H1 (cell line): ENCODE data around the gene IL17D. TPM values are rescaled to one million over a fixed set of nuclear protein-coding genes. Genes with fewer than 3 reads are reported as not detected.

Source experiments
- CTCF ChIA-PET: fragments of 300-600 bp; sonication (Branson Sonifier 250); formaldehyde crosslinking; loops from one replicate; lab custom pipeline; 2021; ENCODE audit not compliant: partially characterized antibody; lab: Charles Lee
- POLR2A ChIA-PET: fragments of 300-600 bp; sonication (Branson Sonifier 250); formaldehyde crosslinking; loops from one replicate; lab custom pipeline; 2021; ENCODE audit warnings: inconsistent platforms; ENCODE audit not compliant: partially characterized antibody; lab: Charles Lee
- DNase-seq, 2 experiments: peaks; one replicate each; pipeline versions ENCODE4 v3.0.0 to v3.0.0-alpha.2; 2010 to 2022; ENCODE audit warnings: low spot score in 2 of 2, low read depth in 1 of 2, mixed read lengths in 1 of 2
- FAIRE-seq: peaks from 2 replicates; lab custom pipeline; 2011; peaks lifted over from hg19 to GRCh38; lab: Jason Lieb, UNC
- H2AFZ ChIP-seq: 2 replicates; pipeline ENCODE4 v1.8.1; 2012; ENCODE audit warnings: low read length, inconsistent platforms
- H2AK5ac ChIP-seq: 2 replicates; pipeline ENCODE4 v1.6.1; 2013; ENCODE audit warnings: low read depth, low read length
- H2BK120ac ChIP-seq: replicated peaks from 2 replicates; pipeline ENCODE3; 2013; ENCODE audit warnings: low read depth, low read length, inconsistent platforms
- H2BK12ac ChIP-seq: 2 replicates; pipeline ENCODE4 v1.6.1; 2013; ENCODE audit warnings: low read depth, low read length
- H2BK15ac ChIP-seq: 2 replicates; pipeline ENCODE4 v1.6.1; 2013; ENCODE audit warnings: low read length
- H2BK20ac ChIP-seq: 2 replicates; pipeline ENCODE4 v1.6.1; 2013; ENCODE audit warnings: low read length
- H2BK5ac ChIP-seq: 2 replicates; pipeline ENCODE4 v1.6.1; 2013; ENCODE audit warnings: low read depth, low read length
- H3K14ac ChIP-seq: 2 replicates; pipeline ENCODE4 v1.6.1; 2013; ENCODE audit warnings: inconsistent platforms; ENCODE audit not compliant: insufficient read length
- H3K18ac ChIP-seq: 2 replicates; pipeline ENCODE4 v1.6.1; 2013; ENCODE audit warnings: low read length; ENCODE audit errors: extremely low read depth
- H3K23ac ChIP-seq: 2 replicates; pipeline ENCODE4 v1.6.1; 2013; ENCODE audit warnings: inconsistent platforms; ENCODE audit not compliant: insufficient read length
- H3K23me2 ChIP-seq: 2 replicates; pipeline ENCODE4 v1.6.1; 2013; ENCODE audit warnings: low read depth, low read length
- H3K27ac ChIP-seq: 2 replicates; pipeline ENCODE4 v1.6.1; 2011; ENCODE audit warnings: low read depth, low read length, inconsistent platforms
- H3K27me3 ChIP-seq, 4 experiments: replicated peaks in 1 of 4; 1 replicate in 1 of 4; 2 replicates in 3 of 4; pipeline versions ENCODE4 v1.6.1 to v1.8.1; 2011 to 2013; ENCODE audit warnings: low read length in 3 of 4, mild to moderate bottlenecking in 3 of 4, inconsistent platforms in 2 of 4, mixed read lengths in 2 of 4, moderate library complexity in 1 of 4; ENCODE audit not compliant: control insufficient read depth in 3 of 4, insufficient read depth in 3 of 4; ENCODE audit errors: extremely low read depth in 1 of 4
- H3K36me3 ChIP-seq, 4 experiments: 2 replicates each; pipeline versions ENCODE4 v1.6.1 to v1.8.1; 2011 to 2013; ENCODE audit warnings: mild to moderate bottlenecking in 4 of 4, low read length in 3 of 4, moderate library complexity in 2 of 4, control low read depth in 1 of 4, inconsistent platforms in 1 of 4; ENCODE audit not compliant: insufficient read depth in 4 of 4, control insufficient read depth in 2 of 4
- H3K4ac ChIP-seq: replicated peaks from 2 replicates; pipeline ENCODE3; 2013; ENCODE audit warnings: low read length, low read depth, mixed read lengths, inconsistent platforms; ENCODE audit not compliant: insufficient read length
- H3K4me1 ChIP-seq, 4 experiments: replicated peaks in 1 of 4; 1 replicate in 1 of 4; 2 replicates in 3 of 4; pipeline versions ENCODE4 v1.6.1 to v1.8.1; 2011 to 2013; ENCODE audit warnings: low read length in 3 of 4, inconsistent platforms in 2 of 4, mixed read lengths in 1 of 4; ENCODE audit not compliant: insufficient read depth in 4 of 4, control insufficient read depth in 3 of 4
- H3K4me2 ChIP-seq, 2 experiments: 2 replicates each; pipeline versions ENCODE4 v1.6.1 to v1.8.1; 2011 to 2013; ENCODE audit warnings: low read depth in 2 of 2, low read length in 2 of 2, control low read depth in 1 of 2, inconsistent platforms in 1 of 2, mild to moderate bottlenecking in 1 of 2; ENCODE audit not compliant: insufficient read depth in 1 of 2
- H3K4me3 ChIP-seq, 4 experiments: fragments of 200-600, 300-600 bp in 1 of 4; sonication (generic), shearing (Covaris generic), sonication (Bioruptor Twin) in 1 of 4; 2 replicates each; pipeline versions ENCODE4 v1.5.1 to v1.8.1; 2011 to 2016; ENCODE audit warnings: low read length in 4 of 4, low read depth in 3 of 4, control low read depth in 2 of 4, inconsistent platforms in 2 of 4, mild to moderate bottlenecking in 2 of 4, mixed read lengths in 1 of 4, moderate library complexity in 1 of 4; ENCODE audit not compliant: insufficient read depth in 2 of 4; ENCODE audit errors: extremely low read depth in 1 of 4
- H3K56ac ChIP-seq: replicated peaks from 2 replicates; pipeline ENCODE3; 2013; ENCODE audit warnings: low read depth, mild to moderate bottlenecking, mixed read lengths, low read length, inconsistent platforms; ENCODE audit not compliant: insufficient read length
- H3K79me1 ChIP-seq: 2 replicates; pipeline ENCODE4 v1.6.1; 2013; ENCODE audit warnings: low read depth, low read length, control low read depth
- H3K79me2 ChIP-seq, 2 experiments: 2 replicates each; pipeline versions ENCODE4 v1.6.1 to v1.8.1; 2012 to 2013; ENCODE audit warnings: low read length in 2 of 2, mild to moderate bottlenecking in 2 of 2, inconsistent platforms in 1 of 2; ENCODE audit not compliant: insufficient read depth in 2 of 2, control insufficient read depth in 1 of 2
- H3K9ac ChIP-seq, 4 experiments: replicated peaks in 1 of 4; 1 replicate in 1 of 4; 2 replicates in 3 of 4; pipeline versions ENCODE4 v1.6.1 to v1.8.1; 2011 to 2013; ENCODE audit warnings: low read depth in 3 of 4, low read length in 3 of 4, control low read depth in 2 of 4, mild to moderate bottlenecking in 2 of 4, moderate library complexity in 2 of 4, inconsistent platforms in 1 of 4; ENCODE audit errors: extremely low read depth in 1 of 4
- H3K9me3 ChIP-seq, 2 experiments: 2 replicates each; pipeline versions ENCODE4 v1.6.1 to v1.8.1; 2012 to 2013; ENCODE audit warnings: mild to moderate bottlenecking in 2 of 2, moderate library complexity in 2 of 2, control low read depth in 1 of 2, inconsistent platforms in 1 of 2, low read depth in 1 of 2, low read length in 1 of 2, mixed read lengths in 1 of 2; ENCODE audit not compliant: insufficient read depth in 2 of 2
- H4K20me1 ChIP-seq, 2 experiments: replicated peaks in 1 of 2; 2 replicates each; pipeline versions ENCODE3 to v1.8.1; 2011 to 2013; ENCODE audit warnings: inconsistent platforms in 2 of 2, low read length in 2 of 2, mild to moderate bottlenecking in 1 of 2; ENCODE audit not compliant: insufficient read depth in 2 of 2, control insufficient read depth in 1 of 2
- H4K5ac ChIP-seq: 2 replicates; pipeline ENCODE4 v1.6.1; 2013; ENCODE audit warnings: low read length, low read depth, mixed read lengths, inconsistent platforms; ENCODE audit not compliant: insufficient read length
- H4K8ac ChIP-seq: 2 replicates; pipeline ENCODE4 v1.8.0; 2013; ENCODE audit warnings: mild to moderate bottlenecking, moderate library complexity, low read length, inconsistent platforms; ENCODE audit not compliant: insufficient read depth; ENCODE audit errors: extremely low read depth
- H4K91ac ChIP-seq: replicated peaks from 2 replicates; pipeline ENCODE3; 2013; ENCODE audit warnings: low read length, mixed read lengths, inconsistent platforms; ENCODE audit not compliant: insufficient read length
- CBX8 ChIP-seq: fragments of 300-800, 300-1000 bp; sonication (generic); IDR thresholded peaks from 2 replicates; pipeline ENCODE4 v1.7.1; 2016; ENCODE audit warnings: low read depth, low read length, borderline replicate concordance
- CTBP2 ChIP-seq: IDR thresholded peaks from 2 replicates; pipeline ENCODE4 v1.7.0; 2011; ENCODE audit warnings: borderline replicate concordance, mild to moderate bottlenecking, moderate library complexity, mixed read lengths, low read length; ENCODE audit not compliant: insufficient read depth, insufficient read length
- FOSL1 ChIP-seq: IDR thresholded peaks from 2 replicates; pipeline ENCODE4 v1.6.1; 2011; ENCODE audit warnings: mild to moderate bottlenecking, low read depth, low read length, moderate library complexity; ENCODE audit not compliant: insufficient read depth
- RFX5 ChIP-seq: IDR thresholded peaks from 2 replicates; pipeline ENCODE4 v1.6.1; 2011; ENCODE audit warnings: low read depth, low read length, improper control_type of control experiment, borderline replicate concordance
- RNF2 ChIP-seq: fragments of 200-900, 300-1000 bp; sonication (generic); IDR thresholded peaks from 2 replicates; pipeline ENCODE4 v1.7.1; 2016; ENCODE audit warnings: borderline replicate concordance, low read depth, mild to moderate bottlenecking, antibody characterized with exemption, low read length; ENCODE audit not compliant: poor library complexity, severe bottlenecking; ENCODE audit errors: missing control alignments
- SP2 ChIP-seq: IDR thresholded peaks from 2 replicates; pipeline ENCODE4 v1.6.1; 2012; ENCODE audit warnings: mild to moderate bottlenecking, low read length, inconsistent platforms
- WGBS, 2 experiments: shearing (Covaris generic) in 1 of 2; methylation state at CpG; one replicate each; pipeline versions ENCODE4 v1.1.6 to v1.1.7; 2013 to 2015; ENCODE audit warnings: low lambda C conversion rate in 2 of 2, mixed read lengths in 2 of 2, inconsistent platforms in 1 of 2, low coverage in 1 of 2, missing lambda C conversion rate in 1 of 2; ENCODE audit not compliant: insufficient replicate concordance in 2 of 2, insufficient coverage in 1 of 2, insufficient read length in 1 of 2; ENCODE audit errors: extremely low coverage in 1 of 2, missing lambda C conversion rate in 1 of 2; 5-methylcytosine and 5-hydroxymethylcytosine counted together
- polyA plus RNA-seq, 7 experiments: library from polyadenylated mRNA; depleted of rRNA in 3 of 7; stranded (reverse) in 5 of 7; unstranded in 2 of 7; fragments of >200 nt in 5 of 7; fragments of 200-250 nt in 2 of 7; gene quantifications; 1 replicate in 5 of 7; 2 replicates in 1 of 7; 4 replicates in 1 of 7; pipeline versions ENCODE4 v1.2.1 to v1.2.3, GENCODE V29; 2011 to 2013; ENCODE audit warnings: missing spikeins in 2 of 7, mixed read lengths in 2 of 7
- total RNA-seq: library from RNA; stranded (reverse); fragmentation: NEBNext Ultra II Directional; extraction: Animal tissue kit (Norgen Biotek cat#: 25700); gene quantifications from 2 replicates; pipeline ENCODE4 v1.2.1, GENCODE V29; 2021

IL17D gene
- total and polyA plus RNA-seq, 2 of the 8 experiments (the other 6 are each of a cell fraction or from before 2014, with no cell fraction given), result 0.56 to 0.59 TPM

DNA sequence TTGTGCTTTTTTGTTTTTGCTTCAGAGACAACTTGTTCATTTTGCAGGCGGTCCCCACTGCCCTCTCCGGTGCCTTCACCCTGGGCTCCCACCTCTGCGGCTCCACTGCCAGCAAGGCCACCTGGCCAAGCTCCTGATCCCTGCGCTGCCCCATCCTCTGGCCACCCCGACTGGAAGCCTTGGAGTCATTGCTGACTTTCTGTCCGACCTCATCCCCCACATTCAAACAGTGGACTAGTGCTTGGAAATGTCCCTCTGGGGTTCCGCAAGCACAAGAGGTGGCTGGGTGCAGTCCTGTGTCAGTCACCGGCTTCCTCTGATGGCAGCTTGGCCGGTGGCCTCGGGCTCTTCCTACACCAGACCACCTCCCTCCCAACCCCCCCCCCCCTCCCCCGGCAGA, 17.0 kb downstream of the IL17D start:
- DNase-seq, result no peak
- Histone ChIP-seq H3K23ac (no peak overlapping the region), H3K27ac (no peak overlapping the region), H3K9ac (no peak overlapping the region), H3K4me2 (no peak overlapping the region; a peak in 1 of 4 replicates), H2BK20ac (no peak overlapping the region), H3K18ac (no peak overlapping the region), H3K79me2 (no peaks in the 10 kb centered on the region), H4K8ac (no peak overlapping the region), H2BK15ac (no peak overlapping the region), H2BK12ac (no peak overlapping the region), H3K56ac (no peak overlapping the region), H3K4me1 (peaks cover 0 to 3% (median 0%) of the 10 kb centered on the region in 4 experiments; a peak in 3 of 7 replicates), H3K14ac (no peak overlapping the region), H3K4ac (no peak overlapping the region), H4K20me1 (peaks cover 0 to 10% of the 10 kb centered on the region in 2 experiments), H3K27me3 (peaks cover 2 to 29% (median 18%) of the 10 kb centered on the region in 4 experiments; a peak in 6 of 7 replicates), H3K36me3 (no peaks in the 10 kb centered on the region), H3K4me3 (no peak overlapping the region), H2AK5ac (no peak overlapping the region), H2BK5ac (no peak overlapping the region), H3K79me1 (no peaks in the 10 kb centered on the region; the same call in 1 of the 2 replicates), H4K5ac (no peak overlapping the region), H3K9me3 (no peaks in the 10 kb centered on the region; a peak in 1 of 4 replicates), H3K23me2 (peaks cover 15% of the 10 kb centered on the region), H4K91ac (no peak overlapping the region), H2AFZ (no peak overlapping the region), H2BK120ac (no peak overlapping the region)
- ChIA-PET POLR2A (no interaction called here), CTCF (interaction anchor here (1.3 kb wide), 2 partner anchors 59 to 226 kb away, joined by 3 to 4 read pairs; no protein-coding TSS in a partner anchor)
- no peak for TF ChIP-seq RFX5
- TF ChIP-seq SP2, result no peak
- no peak for TF ChIP-seq FOSL1
- no peak for TF ChIP-seq RNF2
- TF ChIP-seq CTBP2, result no peak
- TF ChIP-seq CBX8, result no peak
- no peak for FAIRE-seq
- 93% methylated on average over 6 of the region's 11 CpGs; no CpG with 5 or more reads in 1 of the 2 experiments for WGBS, 2 experiments
